HS-5 (cell line): Measurements from ENCODE around the gene REXO1.

Experiments
- DNase-seq: peaks from one replicate; pipeline ENCODE4 v3.0.0-alpha.2; 2012; ENCODE audit warnings: low read depth

The REXO1 gene

DNA sequence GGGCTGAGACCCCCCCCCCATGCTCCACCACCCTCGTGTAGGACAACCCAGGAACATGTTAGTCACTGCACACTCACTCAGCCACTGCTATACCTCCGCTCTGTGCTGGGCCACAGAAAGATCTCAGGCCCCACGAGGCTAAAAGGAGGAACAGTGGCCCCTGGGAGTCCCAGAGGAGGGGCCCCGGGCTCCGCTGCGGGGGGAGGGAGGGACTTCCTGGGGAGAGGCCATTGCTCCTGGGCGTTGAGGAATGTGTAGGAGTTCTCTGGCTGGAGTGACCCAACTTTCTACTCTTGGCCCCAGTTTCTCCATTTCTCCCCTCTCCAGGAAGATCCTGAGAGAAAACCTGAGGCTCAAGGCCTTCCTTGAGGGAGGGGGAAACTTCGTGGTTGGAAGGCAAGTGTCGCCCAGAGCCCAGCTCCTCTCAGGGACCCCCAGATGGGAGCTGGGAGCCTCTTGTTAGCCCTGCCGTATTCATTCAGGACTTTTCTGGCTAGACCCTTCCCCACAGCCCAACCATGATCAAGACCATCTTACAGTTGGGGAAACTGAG lies 81.4 kb downstream of the REXO1 start:
- DNase-seq = no peak

DNA sequence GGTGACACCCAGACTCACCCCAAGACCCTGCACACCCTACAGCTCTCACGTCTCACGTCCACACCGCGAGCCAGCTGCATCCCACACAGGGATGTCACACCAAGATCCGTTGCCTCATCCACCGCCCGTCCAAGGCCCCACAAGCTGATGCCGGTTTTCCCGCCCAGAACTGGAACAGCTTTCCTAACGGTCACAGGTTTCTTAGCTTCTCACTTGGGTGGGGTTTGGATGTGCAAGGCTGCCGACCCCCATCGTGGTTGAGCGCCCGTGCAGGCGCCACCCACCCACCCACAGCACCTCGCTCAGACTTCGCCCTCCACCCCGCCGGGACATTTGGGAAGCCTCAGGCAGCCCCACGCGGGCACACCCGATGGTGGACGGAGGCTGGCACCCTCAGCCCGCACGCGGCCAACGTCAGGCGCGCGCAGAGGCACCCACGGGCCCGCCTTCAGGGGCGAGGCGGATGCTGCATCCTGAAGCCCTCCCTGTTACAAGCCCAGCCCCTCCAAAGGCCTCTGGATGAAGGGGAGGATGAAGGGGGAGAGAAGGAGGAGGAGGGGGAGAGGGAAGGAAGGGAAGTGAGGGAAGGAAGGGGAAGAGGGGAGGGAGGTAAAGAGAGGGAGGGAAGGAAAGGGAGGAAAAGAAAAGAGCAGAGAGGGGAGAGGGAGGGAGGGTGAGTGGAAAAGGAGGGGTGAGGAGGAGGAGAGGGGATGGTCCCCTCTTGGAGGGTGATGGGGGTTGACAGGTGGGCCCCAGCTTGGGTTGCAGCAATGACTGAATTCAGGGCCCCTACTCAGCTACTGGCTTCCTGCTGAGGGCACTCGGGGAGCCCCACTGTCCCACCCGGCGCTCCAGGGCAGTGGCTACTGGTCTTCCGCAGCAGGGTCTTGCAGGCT lies 82.1 kb downstream of the REXO1 start:
- no peak for DNase-seq
